HepG2 (cell line): ENCODE results near the gene JMY. TPM values are rescaled to one million over a fixed set of nuclear protein-coding genes. Genes with fewer than 3 reads are reported as not detected.

Source experiments
- CBX5 ChIP-seq: sonication (generic); formaldehyde crosslinking; IDR thresholded peaks from 2 replicates; pipeline ENCODE4 v1.4.0; 2020; ENCODE audit warnings: missing genetic modification reagents, borderline replicate concordance
- DMAP1 ChIP-seq: IDR thresholded peaks from 2 replicates; pipeline ENCODE4 v1.6.1; 2016
- E2F5 ChIP-seq: sonication (generic); formaldehyde crosslinking; conservative IDR thresholded peaks from 2 replicates; pipeline ENCODE4 v1.4.0; 2020; ENCODE audit warnings: missing genetic modification reagents
- ELF1 ChIP-seq: sonication (generic); formaldehyde crosslinking; IDR thresholded peaks from 2 replicates; pipeline ENCODE4 v1.4.0; 2020; ENCODE audit warnings: missing genetic modification reagents
- FOXA1 ChIP-seq, 2 experiments: fragments of 450-650 bp in 1 of 2; sonication (generic) in 1 of 2; formaldehyde crosslinking in 1 of 2; IDR thresholded peaks; 2 replicates each; pipeline versions ENCODE4 v1.4.0 to v1.6.1; 2016 to 2020; ENCODE audit warnings: missing genetic modification reagents in 1 of 2
- GABPB1 ChIP-seq: IDR thresholded peaks from 2 replicates; pipeline ENCODE4 v1.6.1; 2016; ENCODE audit warnings: mild to moderate bottlenecking, missing genetic modification reagents, moderate library complexity, missing compliant biosample characterization
- HDAC1 ChIP-seq: sonication (generic); formaldehyde crosslinking; IDR thresholded peaks from 2 replicates; pipeline ENCODE4 v1.5.1; 2020; ENCODE audit warnings: mild to moderate bottlenecking, missing genetic modification reagents
- IRF9 ChIP-seq: sonication (generic); formaldehyde crosslinking; IDR thresholded peaks from 2 replicates; pipeline ENCODE4 v1.8.0; 2022; ENCODE audit warnings: missing genetic modification reagents, mild to moderate bottlenecking, borderline replicate concordance
- KDM2A ChIP-seq: sonication (generic); formaldehyde crosslinking; IDR thresholded peaks from 2 replicates; pipeline ENCODE4 v1.4.0; 2020; ENCODE audit warnings: low read depth, missing genetic modification reagents, borderline replicate concordance
- KLF12 ChIP-seq: sonication (generic); formaldehyde crosslinking; IDR thresholded peaks from 2 replicates; pipeline ENCODE4 v1.4.0; 2020; ENCODE audit warnings: missing genetic modification reagents, borderline replicate concordance
- MTA1 ChIP-seq: sonication (generic); formaldehyde crosslinking; IDR thresholded peaks from 2 replicates; pipeline ENCODE4 v1.4.0; 2020; ENCODE audit warnings: missing genetic modification reagents, mild to moderate bottlenecking, borderline replicate concordance
- MTF2 ChIP-seq: sonication (generic); formaldehyde crosslinking; IDR thresholded peaks from 2 replicates; pipeline ENCODE4 v1.5.0; 2020; ENCODE audit warnings: missing genetic modification reagents, borderline replicate concordance
- NKX3-1 ChIP-seq: sonication (generic); formaldehyde crosslinking; IDR thresholded peaks from 2 replicates; pipeline ENCODE4 v1.5.0; 2020; ENCODE audit warnings: missing genetic modification reagents
- PREB ChIP-seq: sonication (generic); formaldehyde crosslinking; IDR thresholded peaks from 2 replicates; pipeline ENCODE4 v1.4.0; 2020; ENCODE audit warnings: missing genetic modification reagents
- REXO4 ChIP-seq: sonication (generic); formaldehyde crosslinking; IDR thresholded peaks from 2 replicates; pipeline ENCODE4 v1.8.0; 2022; ENCODE audit warnings: missing genetic modification reagents, mild to moderate bottlenecking, borderline replicate concordance
- RNF219 ChIP-seq: sonication (generic); formaldehyde crosslinking; IDR thresholded peaks from 2 replicates; pipeline ENCODE4 v1.5.0; 2020; ENCODE audit warnings: mild to moderate bottlenecking, missing genetic modification reagents
- SIN3B ChIP-seq: fragments of 150-350 bp; IDR thresholded peaks from 2 replicates; pipeline ENCODE4 v1.6.1; 2014; ENCODE audit warnings: low read length
- YEATS4 ChIP-seq: sonication (generic); formaldehyde crosslinking; IDR thresholded peaks from 2 replicates; pipeline ENCODE4 v1.4.0; 2020; ENCODE audit warnings: missing genetic modification reagents, borderline replicate concordance
- ZC3H4 ChIP-seq: sonication (generic); formaldehyde crosslinking; IDR thresholded peaks from 2 replicates; pipeline ENCODE4 v1.4.0; 2020; ENCODE audit warnings: missing genetic modification reagents, borderline replicate concordance
- ZFY ChIP-seq: sonication (generic); formaldehyde crosslinking; IDR thresholded peaks from 2 replicates; pipeline ENCODE4 v1.4.0; 2020; ENCODE audit warnings: missing genetic modification reagents
- ZMYM4 ChIP-seq: sonication (generic); formaldehyde crosslinking; IDR thresholded peaks from 2 replicates; pipeline ENCODE4 v1.8.1; 2023; ENCODE audit warnings: mild to moderate bottlenecking, missing genetic modification reagents
- ZNF143 ChIP-seq: sonication (generic); formaldehyde crosslinking; IDR thresholded peaks from 2 replicates; pipeline ENCODE4 v1.4.0; 2020; ENCODE audit warnings: missing genetic modification reagents
- ZNF205 ChIP-seq: IDR thresholded peaks from 2 replicates; pipeline ENCODE4 v1.6.1; 2018; ENCODE audit warnings: missing biosample characterization, missing genetic modification reagents
- ZNF430 ChIP-seq: sonication (generic); formaldehyde crosslinking; IDR thresholded peaks from 2 replicates; pipeline ENCODE4 v1.9.0; 2021; ENCODE audit warnings: mild to moderate bottlenecking, missing genetic modification reagents
- polyA plus RNA-seq, 8 experiments: library from polyadenylated mRNA; depleted of rRNA in 3 of 8; stranded (reverse) in 7 of 8; unstranded in 1 of 8; fragments of >200 nt; fragmentation: Illumina TruSeq in 4 of 8; extraction: Trizol in 4 of 8; gene quantifications; 2 replicates each; pipeline versions ENCODE4 v1.2.1 to v1.2.3, GENCODE V29; 2011 to 2016; ENCODE audit warnings: low read depth in 4 of 8, missing spikeins in 1 of 8, mixed read lengths in 1 of 8; ENCODE audit not compliant: insufficient read depth in 1 of 8
- total RNA-seq, 5 experiments: library from RNA; depleted of rRNA; stranded (reverse); fragments of >200 nt; fragmentation: Illumina TruSeq; extraction: Trizol; gene quantifications; 2 replicates each; pipeline ENCODE4 v1.2.3, GENCODE V29; 2016; ENCODE audit warnings: low read depth in 1 of 5

JMY gene
- total and polyA plus RNA-seq, 2 of the 13 experiments (the other 11 are each of a cell fraction or from before 2014, with no cell fraction given) = 4.0 to 4.2 TPM

GRCh38 chr5:79236970-79237739 is 1.2 kb downstream of the JMY start (continued):
- TF ChIP-seq HDAC1 (CRISPR knock-in tag) (peak; percentile 34), PREB (CRISPR knock-in tag) (no peak), E2F5 (CRISPR knock-in tag) (no peak), ZMYM4 (peak; percentile 31; the same call in 1 of the 2 replicates), KDM2A (peak; percentile 68; the same call in 1 of the 2 replicates), ZNF143 (CRISPR knock-in tag) (no peak), REXO4 (CRISPR knock-in tag) (0 out of 2 replicates have a peak, but pooled peaks have one; percentile 48), RNF219 (no peak), DMAP1 (no peak; the same call in 1 of the 2 replicates), ELF1 (no peak), MTF2 (CRISPR knock-in tag) (peak; percentile 35; the same call in 1 of the 2 replicates), SIN3B (no peak), ZC3H4 (CRISPR knock-in tag) (no peak), GABPB1 (CRISPR knock-in tag) (peak; percentile 46; the same call in 1 of the 2 replicates), CBX5 (CRISPR knock-in tag) (peak; percentile 22; the same call in 1 of the 2 replicates), ZNF430 (CRISPR knock-in tag) (0 out of 2 replicates have a peak, but pooled peaks have one; percentile 42), ZNF205 (CRISPR knock-in tag) (0 out of 2 replicates have a peak, but pooled peaks have one; percentile 21), NKX3-1 (CRISPR knock-in tag) (no peak), IRF9 (CRISPR knock-in tag) (no peak), MTA1 (CRISPR knock-in tag) (no peak), YEATS4 (CRISPR knock-in tag) (no peak; the same call in 1 of the 2 replicates), FOXA1 (IDR thresholded peaks at IDR 0.05) (no peak), FOXA1 (CRISPR knock-in tag; IDR thresholded peaks at IDR 0.05) (no peak), ZFY (CRISPR knock-in tag) (peak; percentile 46; the same call in 1 of the 2 replicates), KLF12 (CRISPR knock-in tag) (peak; percentile 60; the same call in 1 of the 2 replicates)
